ENCODE data around the gene RRM2.

Gene RRM2

GRCh38 chr2:10157293-10157692 is 34.8 kb downstream of the RRM2 start:
- no peak overlapping the region for H3K4me3 ChIP-seq (replicated peaks in 1 of 2; ENCODE audit: low read depth in 2 of 2, low read length in 2 of 2)
- no peak for DNase-seq (ENCODE audit: low read depth in 2 of 2)
- no peak for TF ChIP-seq CTCF (IDR thresholded peaks at IDR 0.05; ENCODE audit: low read depth, low read length)

GRCh38 chr2:10158681-10159080 is 36.1 kb downstream of the RRM2 start:
- H3K4me3 ChIP-seq (replicated peaks in 1 of 2; ENCODE audit: low read depth in 2 of 2, low read length in 2 of 2) = no peak overlapping the region
- no peak for DNase-seq (ENCODE audit: low read depth in 2 of 2)
- no peak for TF ChIP-seq CTCF (IDR thresholded peaks at IDR 0.05; ENCODE audit: low read depth, low read length)

- no peak for TF ChIP-seq CTCF (IDR thresholded peaks at IDR 0.05; ENCODE audit: low read depth, low read length)
- no peak overlapping the region for H3K4me3 ChIP-seq (replicated peaks in 1 of 2; ENCODE audit: low read depth in 2 of 2, low read length in 2 of 2)
- DNase-seq (ENCODE audit: low read depth in 2 of 2) = no peak
Observed at GRCh38 chr2:10159086-10159485, 36.5 kb downstream of the RRM2 start.

GRCh38 chr2:10159581-10160131 is 37.1 kb downstream of the RRM2 start:
- no peak for TF ChIP-seq CTCF (IDR thresholded peaks at IDR 0.05; ENCODE audit: low read depth, low read length)
- no peak overlapping the region for H3K4me3 ChIP-seq (replicated peaks in 1 of 2; ENCODE audit: low read depth in 2 of 2, low read length in 2 of 2)
- no peak for DNase-seq (ENCODE audit: low read depth in 2 of 2)

GRCh38 chr2:10160203-10160955 is 37.8 kb downstream of the RRM2 start:
- no peak overlapping the region for H3K4me3 ChIP-seq (replicated peaks in 1 of 2; ENCODE audit: low read depth in 2 of 2, low read length in 2 of 2)
- no peak for DNase-seq (ENCODE audit: low read depth in 2 of 2)
- no peak for TF ChIP-seq CTCF (IDR thresholded peaks at IDR 0.05; ENCODE audit: low read depth, low read length)

GRCh38 chr2:10161206-10161931 is 38.8 kb downstream of the RRM2 start:
- DNase-seq (ENCODE audit: low read depth in 2 of 2) = peak; percentile 32 to 72
- H3K4me3 ChIP-seq (replicated peaks in 1 of 2; ENCODE audit: low read depth in 2 of 2, low read length in 2 of 2) = no peak overlapping the region
- TF ChIP-seq CTCF (IDR thresholded peaks at IDR 0.05; ENCODE audit: low read depth, low read length) = no peak

Measured in cardiac fibroblast (primary cell).